Measurements from ENCODE around the gene YAF2.
"Not testable (repeated sequence)": the region's sequence is repeated elsewhere in the genome, so short reads cannot be mapped to it uniquely, and the experiment has no call there.

YAF2 gene

DNA sequence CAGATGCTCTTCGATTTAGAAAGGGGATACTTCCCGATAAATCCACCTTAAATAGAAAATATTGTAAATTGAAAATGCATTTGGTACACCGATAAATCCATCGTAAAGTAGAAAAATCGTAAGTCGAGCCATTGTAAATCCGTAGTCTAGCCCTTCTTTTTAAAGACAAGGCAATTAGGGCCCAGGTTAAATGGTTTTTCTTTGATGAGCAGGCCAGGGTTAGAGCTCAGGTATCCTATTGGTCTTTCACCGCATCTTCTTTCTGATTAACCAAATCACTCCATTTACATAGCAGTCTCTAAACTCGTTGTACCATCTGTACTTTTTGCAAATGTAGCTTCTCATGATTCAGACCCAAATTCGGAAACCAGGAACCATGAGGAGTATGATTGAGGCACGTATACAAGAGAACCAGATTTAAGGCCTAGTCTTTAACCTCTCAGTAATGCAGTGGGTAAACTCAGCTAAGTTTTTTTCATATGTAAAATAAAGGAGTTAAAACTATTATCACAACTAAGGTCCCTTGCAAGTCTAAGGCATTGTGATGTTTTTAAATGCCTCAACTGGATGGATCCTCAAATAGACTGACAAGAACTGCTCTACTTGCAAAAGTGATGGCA, 2.2 kb upstream of the YAF2 start:
- H3K9me3 ChIP-seq (ENCODE audit: insufficient read depth, low read depth, low read length) = no peaks in the 10 kb centered on the region
- H3K4me1 ChIP-seq (ENCODE audit: insufficient read depth, low read length) = no peaks in the 10 kb centered on the region; the same call in 1 of the 2 replicates
- H3K27me3 ChIP-seq (ENCODE audit: insufficient read depth, low read length) = peaks cover 86% of the 10 kb centered on the region
- H3K9ac ChIP-seq (ENCODE audit: low read depth, low read length) = no peak overlapping the region
- no peak overlapping the region for H3K4me3 ChIP-seq (ENCODE audit: low read length)
- H3K27ac ChIP-seq (ENCODE audit: low read length) = no peak overlapping the region
- no peaks in the 10 kb centered on the region for H3K36me3 ChIP-seq (ENCODE audit: insufficient read depth, low read depth, low read length)

DNA sequence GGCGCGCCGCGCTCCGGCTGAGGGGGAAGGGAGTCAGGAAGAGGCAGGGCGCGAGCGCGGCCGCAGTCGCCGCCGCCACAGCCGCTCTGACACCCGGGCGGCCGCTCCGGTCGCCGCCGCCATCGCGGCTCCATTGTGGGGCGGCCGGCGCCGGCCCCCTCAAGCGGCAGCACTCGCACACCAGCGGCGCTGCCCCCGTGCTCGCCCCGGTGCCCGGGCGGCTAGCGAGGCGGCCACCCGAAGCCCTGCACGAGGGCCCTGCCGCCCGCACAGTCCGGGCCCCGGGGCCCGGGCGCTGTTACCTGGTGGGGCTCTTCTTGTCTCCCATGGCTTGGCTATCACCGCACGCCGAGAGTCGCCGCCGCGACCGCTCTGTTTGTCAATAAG, 202 bp downstream of the YAF2 start:
- peaks cover 85% of the 10 kb centered on the region for H3K27me3 ChIP-seq (ENCODE audit: insufficient read depth, low read length)
- no peak overlapping the region for H3K27ac ChIP-seq (ENCODE audit: low read length)
- H3K4me1 ChIP-seq (ENCODE audit: insufficient read depth, low read length) = no peaks in the 10 kb centered on the region; the same call in 1 of the 2 replicates
- H3K9me3 ChIP-seq (ENCODE audit: insufficient read depth, low read depth, low read length) = no peaks in the 10 kb centered on the region
- no peaks in the 10 kb centered on the region for H3K36me3 ChIP-seq (ENCODE audit: insufficient read depth, low read depth, low read length)
- no peak overlapping the region for H3K9ac ChIP-seq (ENCODE audit: low read depth, low read length)
- peak overlapping the region; percentile 74; the same call in 1 of the 2 replicates for H3K4me3 ChIP-seq (ENCODE audit: low read length)

DNA sequence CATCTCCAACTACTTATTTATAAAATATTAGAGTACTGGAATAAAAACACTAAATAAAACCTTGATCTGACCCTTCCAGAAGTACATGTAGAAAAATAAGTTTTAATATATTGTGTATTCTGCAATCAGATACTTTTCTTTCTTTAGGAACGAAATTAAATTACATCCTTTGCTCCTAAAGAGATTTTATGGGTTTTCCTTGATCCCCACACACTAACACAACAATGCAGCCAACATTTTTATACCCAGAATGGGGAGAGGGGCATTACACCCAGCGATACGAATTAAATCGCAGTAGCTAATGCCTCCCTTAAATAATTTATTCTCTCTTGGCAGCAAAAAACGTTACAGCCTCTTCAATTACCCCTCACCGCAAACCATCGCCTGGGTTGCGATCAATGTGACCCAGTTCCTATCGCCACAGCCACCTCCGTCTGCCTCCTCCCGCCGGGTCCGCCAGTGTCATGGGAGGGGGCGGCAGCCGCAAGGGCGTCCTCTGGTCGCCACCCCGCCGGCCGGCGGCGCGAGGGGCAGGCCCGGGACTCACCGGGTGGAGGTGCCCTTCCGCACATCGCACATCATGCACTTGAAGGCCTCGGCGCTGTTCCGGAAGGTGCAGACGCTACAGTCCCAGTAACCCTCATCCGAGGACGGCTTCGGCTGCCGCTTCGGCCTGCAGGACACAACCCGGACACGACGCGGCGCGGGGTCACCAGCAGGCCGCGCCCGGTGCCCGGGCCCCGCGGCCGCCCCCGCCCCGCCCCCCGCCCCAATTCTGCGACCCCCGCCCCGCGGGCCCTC, 796 bp downstream of the YAF2 start:
- H3K9ac ChIP-seq (ENCODE audit: low read depth, low read length) = peak overlapping the region; percentile 49; the same call in 1 of the 2 replicates
- H3K27me3 ChIP-seq (ENCODE audit: insufficient read depth, low read length) = peaks cover 85% of the 10 kb centered on the region
- H3K4me1 ChIP-seq (ENCODE audit: insufficient read depth, low read length) = no peaks in the 10 kb centered on the region; the same call in 1 of the 2 replicates
- no peak overlapping the region for H3K27ac ChIP-seq (ENCODE audit: low read length)
- no peaks in the 10 kb centered on the region for H3K9me3 ChIP-seq (ENCODE audit: insufficient read depth, low read depth, low read length)
- H3K4me3 ChIP-seq (ENCODE audit: low read length) = peak overlapping the region; percentile 74
- no peaks in the 10 kb centered on the region for H3K36me3 ChIP-seq (ENCODE audit: insufficient read depth, low read depth, low read length)

DNA sequence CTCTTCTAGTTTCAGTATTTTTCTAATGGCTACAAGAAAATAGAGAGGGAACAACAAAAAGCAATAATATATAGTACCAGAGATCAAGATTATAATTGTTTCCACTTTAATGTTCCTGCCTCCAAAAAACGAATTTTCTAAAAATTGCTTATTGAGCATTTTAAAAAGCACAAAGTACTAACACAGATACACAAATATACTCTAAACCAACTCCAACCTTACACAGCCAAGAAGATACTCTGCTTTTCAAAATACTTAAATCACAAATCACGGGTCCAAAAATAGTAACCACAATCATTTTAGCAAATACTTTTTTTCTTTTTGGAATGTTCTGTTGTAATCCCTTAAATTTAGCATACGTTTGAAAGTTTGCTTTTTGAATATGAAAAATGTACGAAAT, 2.0 kb downstream of the YAF2 start:
- H3K36me3 ChIP-seq (ENCODE audit: insufficient read depth, low read depth, low read length) = no peaks in the 10 kb centered on the region
- H3K4me3 ChIP-seq (ENCODE audit: low read length) = no peak overlapping the region
- peaks cover 74% of the 10 kb centered on the region for H3K27me3 ChIP-seq (ENCODE audit: insufficient read depth, low read length)
- no peaks in the 10 kb centered on the region; the same call in 1 of the 2 replicates for H3K4me1 ChIP-seq (ENCODE audit: insufficient read depth, low read length)
- no peak overlapping the region for H3K27ac ChIP-seq (ENCODE audit: low read length)
- no peak overlapping the region for H3K9ac ChIP-seq (ENCODE audit: low read depth, low read length)
- no peaks in the 10 kb centered on the region for H3K9me3 ChIP-seq (ENCODE audit: insufficient read depth, low read depth, low read length)

DNA sequence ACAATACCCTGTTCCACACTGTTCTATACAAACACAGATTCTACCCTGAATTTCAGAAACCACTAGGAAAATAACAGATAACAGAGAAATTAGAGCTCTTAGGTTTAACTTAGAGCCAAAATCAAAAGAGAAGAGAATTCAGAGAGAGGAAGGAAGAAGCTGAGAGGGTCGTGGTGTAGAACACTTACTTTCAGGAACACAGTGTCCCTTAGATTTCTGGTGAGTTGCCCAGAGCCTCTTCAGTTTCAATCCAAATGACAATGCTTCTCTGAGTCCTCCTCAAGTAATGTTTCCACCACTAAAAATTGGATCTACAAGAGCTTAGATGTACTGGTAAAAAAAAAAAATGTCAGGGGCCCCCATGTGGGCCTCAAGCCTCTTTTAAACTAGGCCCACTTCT, 2.6 kb downstream of the YAF2 start:
- Histone ChIP-seq H3K9me3 (ENCODE audit: insufficient read depth, low read depth, low read length) (no peaks in the 10 kb centered on the region), H3K4me3 (ENCODE audit: low read length) (no peak overlapping the region), H3K27ac (ENCODE audit: low read length) (no peak overlapping the region), H3K36me3 (ENCODE audit: insufficient read depth, low read depth, low read length) (no peaks in the 10 kb centered on the region), H3K27me3 (ENCODE audit: insufficient read depth, low read length) (peaks cover 68% of the 10 kb centered on the region), H3K9ac (ENCODE audit: low read depth, low read length) (no peak overlapping the region), H3K4me1 (ENCODE audit: insufficient read depth, low read length) (no peaks in the 10 kb centered on the region)

DNA sequence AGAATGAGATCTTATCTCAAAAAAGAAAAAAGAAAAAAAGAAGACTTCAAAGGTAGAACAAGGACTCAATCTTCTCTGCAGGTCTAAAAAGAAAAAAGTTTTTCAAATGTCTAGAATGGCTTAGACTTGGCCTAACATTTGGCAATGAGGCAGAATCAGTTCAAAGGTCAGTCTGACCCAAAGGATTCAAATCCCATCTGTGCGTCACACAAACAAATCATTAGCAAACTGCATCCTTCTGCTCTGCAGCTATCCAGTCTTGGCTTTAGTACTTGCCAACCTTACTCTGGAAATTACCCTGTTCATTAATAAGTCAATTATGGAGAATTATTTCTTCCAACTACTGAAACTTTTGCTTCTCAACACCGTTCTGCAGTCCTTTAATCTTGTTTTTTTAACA, 3.1 kb downstream of the YAF2 start:
- H3K9ac ChIP-seq (ENCODE audit: low read depth, low read length) = no peak overlapping the region
- H3K27ac ChIP-seq (ENCODE audit: low read length) = no peak overlapping the region

DNA sequence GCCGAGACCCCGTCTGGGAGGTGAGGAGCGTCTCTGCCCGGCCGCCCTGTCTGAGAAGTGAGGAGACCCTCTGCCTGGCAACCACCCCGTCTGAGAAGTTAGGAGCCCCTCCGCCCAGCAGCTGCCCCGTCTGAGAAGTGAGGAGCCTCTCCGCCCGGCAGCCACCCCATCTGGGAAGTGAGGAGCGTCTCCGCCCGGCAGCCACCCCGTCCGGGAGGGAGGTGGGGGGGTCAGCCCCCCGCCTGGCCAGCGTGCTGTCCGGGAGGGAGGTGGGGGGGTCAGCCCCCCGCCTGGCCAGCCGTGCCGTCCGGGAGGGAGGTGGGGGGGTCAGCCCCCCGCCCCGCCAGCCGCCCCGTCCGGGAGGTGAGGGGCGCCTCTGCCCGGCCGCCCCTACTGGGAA, 10.5 kb downstream of the YAF2 start:
- H3K9ac ChIP-seq (ENCODE audit: low read depth, low read length); H3K4me1 ChIP-seq (ENCODE audit: insufficient read depth, low read length); H3K4me3 ChIP-seq (ENCODE audit: low read length); H3K9me3 ChIP-seq (ENCODE audit: insufficient read depth, low read depth, low read length); H3K36me3 ChIP-seq (ENCODE audit: insufficient read depth, low read depth, low read length); H3K27me3 ChIP-seq (ENCODE audit: insufficient read depth, low read length); H3K27ac ChIP-seq (ENCODE audit: low read length): not testable (repeated sequence)

More for the DNA sequence above, 3.1 kb downstream of the YAF2 start:
- peaks cover 64% of the 10 kb centered on the region for H3K27me3 ChIP-seq (ENCODE audit: insufficient read depth, low read length)
- H3K36me3 ChIP-seq (ENCODE audit: insufficient read depth, low read depth, low read length) = no peaks in the 10 kb centered on the region
- no peak overlapping the region for H3K4me3 ChIP-seq (ENCODE audit: low read length)
- H3K9me3 ChIP-seq (ENCODE audit: insufficient read depth, low read depth, low read length) = no peaks in the 10 kb centered on the region
- no peaks in the 10 kb centered on the region for H3K4me1 ChIP-seq (ENCODE audit: insufficient read depth, low read length)

DNA sequence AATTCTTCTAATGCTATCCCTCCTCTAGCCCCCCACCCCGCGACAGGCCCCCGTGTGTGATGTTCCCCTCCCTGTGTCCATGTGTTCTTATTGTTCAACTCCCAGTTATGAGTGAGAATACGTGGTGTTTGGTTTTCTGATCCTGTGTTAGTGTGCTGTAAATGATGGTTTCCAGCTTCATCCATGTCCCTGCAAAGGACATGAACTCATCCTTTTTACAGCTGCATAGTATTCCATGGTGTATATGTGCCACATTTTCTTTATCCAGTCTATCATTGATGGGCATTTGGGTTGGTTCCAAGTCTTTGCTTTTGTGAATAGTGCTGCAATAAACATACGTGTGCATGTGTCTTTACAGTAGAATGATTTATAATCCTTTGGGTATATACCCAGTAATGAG, 13.5 kb downstream of the YAF2 start:
- not testable (repeated sequence) for H3K9ac ChIP-seq (ENCODE audit: low read depth, low read length); H3K27me3 ChIP-seq (ENCODE audit: insufficient read depth, low read length); H3K4me3 ChIP-seq (ENCODE audit: low read length); H3K9me3 ChIP-seq (ENCODE audit: insufficient read depth, low read depth, low read length); H3K27ac ChIP-seq (ENCODE audit: low read length); H3K4me1 ChIP-seq (ENCODE audit: insufficient read depth, low read length); H3K36me3 ChIP-seq (ENCODE audit: insufficient read depth, low read depth, low read length)

DNA sequence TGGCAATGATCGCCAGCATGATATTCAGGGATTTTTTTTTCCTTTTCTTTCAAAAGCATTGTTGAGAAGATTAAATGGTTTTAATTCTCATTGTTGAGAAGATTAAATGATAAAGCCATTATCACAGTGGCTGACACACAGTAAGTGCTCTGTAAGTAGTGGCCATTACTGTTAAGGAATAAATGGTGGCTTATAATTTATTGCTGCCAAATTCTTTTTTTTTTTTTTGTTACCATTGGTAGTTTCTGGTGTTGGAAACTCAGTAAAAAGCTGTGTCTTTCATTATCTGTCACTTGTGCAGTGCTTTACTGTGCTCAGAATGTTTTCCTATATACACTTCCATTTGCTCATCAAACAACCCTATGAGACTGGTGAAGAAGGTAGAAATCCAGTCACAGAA, 15.3 kb downstream of the YAF2 start:
- Histone ChIP-seq H3K9ac (ENCODE audit: low read depth, low read length) (no peak overlapping the region), H3K27me3 (ENCODE audit: insufficient read depth, low read length) (no peaks in the 10 kb centered on the region), H3K27ac (ENCODE audit: low read length) (no peak overlapping the region), H3K9me3 (ENCODE audit: insufficient read depth, low read depth, low read length) (no peaks in the 10 kb centered on the region), H3K4me1 (ENCODE audit: insufficient read depth, low read length) (no peaks in the 10 kb centered on the region), H3K36me3 (ENCODE audit: insufficient read depth, low read depth, low read length) (no peaks in the 10 kb centered on the region), H3K4me3 (ENCODE audit: low read length) (no peak overlapping the region)

DNA sequence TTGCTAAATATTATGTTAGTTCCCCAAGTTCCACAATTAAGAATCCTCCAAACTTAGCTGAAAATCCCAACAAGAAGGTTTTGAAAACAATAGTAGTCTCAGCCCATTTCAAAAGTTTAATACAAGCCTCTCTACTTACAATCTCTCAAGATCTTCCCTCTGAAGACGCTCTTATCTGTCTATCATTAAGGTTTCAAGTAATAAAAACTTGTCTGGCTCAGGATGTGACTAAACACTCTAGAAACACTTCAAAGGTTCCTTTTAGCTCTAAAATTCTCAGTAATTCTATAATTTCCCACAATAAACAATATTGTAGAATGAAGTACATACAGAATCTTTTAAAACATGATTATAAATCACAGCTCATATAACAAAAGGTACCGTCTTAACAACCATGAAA, 16.3 kb downstream of the YAF2 start:
- no peak overlapping the region for H3K9ac ChIP-seq (ENCODE audit: low read depth, low read length)
- H3K9me3 ChIP-seq (ENCODE audit: insufficient read depth, low read depth, low read length) = no peaks in the 10 kb centered on the region
- no peaks in the 10 kb centered on the region for H3K36me3 ChIP-seq (ENCODE audit: insufficient read depth, low read depth, low read length)
- no peak overlapping the region for H3K4me3 ChIP-seq (ENCODE audit: low read length)
- H3K27me3 ChIP-seq (ENCODE audit: insufficient read depth, low read length) = no peaks in the 10 kb centered on the region
- no peaks in the 10 kb centered on the region for H3K4me1 ChIP-seq (ENCODE audit: insufficient read depth, low read length)
- H3K27ac ChIP-seq (ENCODE audit: low read length) = no peak overlapping the region

DNA sequence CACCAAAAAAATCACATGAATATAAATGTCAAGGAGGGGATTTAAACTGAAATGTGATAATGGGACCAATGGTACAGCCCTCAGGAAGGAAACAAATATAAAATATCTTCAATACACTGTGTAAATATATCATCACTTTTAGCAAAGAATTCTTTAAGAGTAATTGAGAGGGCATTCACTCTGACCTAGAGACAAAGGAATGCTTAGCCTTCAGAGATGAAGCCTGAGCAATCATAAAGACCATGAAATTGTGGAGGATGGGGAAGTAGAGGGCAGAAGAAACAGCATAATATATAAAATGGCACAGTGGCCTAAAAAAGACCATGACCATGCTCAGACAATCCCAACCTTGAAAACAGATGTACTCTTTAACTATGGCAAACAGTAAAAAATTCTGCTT, 20.4 kb downstream of the YAF2 start:
- no peak overlapping the region for H3K9ac ChIP-seq (ENCODE audit: low read depth, low read length)
- H3K36me3 ChIP-seq (ENCODE audit: insufficient read depth, low read depth, low read length) = no peaks in the 10 kb centered on the region
- no peaks in the 10 kb centered on the region for H3K4me1 ChIP-seq (ENCODE audit: insufficient read depth, low read length)
- no peak overlapping the region for H3K27ac ChIP-seq (ENCODE audit: low read length)
- H3K9me3 ChIP-seq (ENCODE audit: insufficient read depth, low read depth, low read length) = no peaks in the 10 kb centered on the region
- no peaks in the 10 kb centered on the region for H3K27me3 ChIP-seq (ENCODE audit: insufficient read depth, low read length)
- H3K4me3 ChIP-seq (ENCODE audit: low read length) = no peak overlapping the region

DNA sequence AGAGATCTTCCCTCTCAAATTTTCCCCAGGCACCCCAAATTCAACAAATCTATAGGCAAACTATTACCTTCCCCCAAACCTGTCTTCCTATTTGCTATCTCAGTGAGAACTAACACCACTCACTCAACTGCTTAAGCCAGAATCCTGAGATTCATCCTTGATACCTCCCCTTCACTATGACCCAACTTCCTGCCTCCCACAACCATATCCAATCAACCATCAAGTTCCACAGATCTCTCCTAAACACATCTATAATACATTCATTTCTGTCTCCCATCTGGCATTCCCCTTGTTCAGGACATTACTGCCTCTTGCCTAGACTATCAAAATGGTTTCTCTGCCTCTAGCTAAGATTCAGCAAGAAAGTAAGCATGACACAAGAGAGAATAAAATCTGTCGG, 21.3 kb downstream of the YAF2 start:
- no peak overlapping the region for H3K27ac ChIP-seq (ENCODE audit: low read length)

More for the DNA sequence above, 21.3 kb downstream of the YAF2 start:
- Histone ChIP-seq H3K9me3 (ENCODE audit: insufficient read depth, low read depth, low read length) (no peaks in the 10 kb centered on the region), H3K9ac (ENCODE audit: low read depth, low read length) (no peak overlapping the region), H3K36me3 (ENCODE audit: insufficient read depth, low read depth, low read length) (no peaks in the 10 kb centered on the region), H3K4me3 (ENCODE audit: low read length) (no peak overlapping the region), H3K4me1 (ENCODE audit: insufficient read depth, low read length) (no peaks in the 10 kb centered on the region), H3K27me3 (ENCODE audit: insufficient read depth, low read length) (no peaks in the 10 kb centered on the region)

Data from iPS-20b (cell line).